HEK293 (cell line): ENCODE data around the gene RIMS3.

Source experiments
- ZNF776 ChIP-seq: fragments of 450-650 bp; formaldehyde crosslinking; IDR thresholded peaks from 2 replicates; pipeline ENCODE4 v1.5.0; 2017; ENCODE audit warnings: missing biosample characterization, missing genetic modification characterization, borderline replicate concordance
- ZNF830 ChIP-seq: fragments of 450-650 bp; IDR thresholded peaks from 2 replicates; pipeline ENCODE4 v1.5.0; 2018; ENCODE audit warnings: missing biosample characterization, missing genetic modification characterization, low read depth, mild to moderate bottlenecking, moderate library complexity

- no peak for TF ChIP-seq ZNF830
- TF ChIP-seq ZNF776 (tag by site-specific recombination): no peak
These were observed 43.5 kb downstream of the RIMS3 start for GRCh38 chr1:40621821-40622450.
